ENCODE measurements around the gene AP4M1.

DNA sequence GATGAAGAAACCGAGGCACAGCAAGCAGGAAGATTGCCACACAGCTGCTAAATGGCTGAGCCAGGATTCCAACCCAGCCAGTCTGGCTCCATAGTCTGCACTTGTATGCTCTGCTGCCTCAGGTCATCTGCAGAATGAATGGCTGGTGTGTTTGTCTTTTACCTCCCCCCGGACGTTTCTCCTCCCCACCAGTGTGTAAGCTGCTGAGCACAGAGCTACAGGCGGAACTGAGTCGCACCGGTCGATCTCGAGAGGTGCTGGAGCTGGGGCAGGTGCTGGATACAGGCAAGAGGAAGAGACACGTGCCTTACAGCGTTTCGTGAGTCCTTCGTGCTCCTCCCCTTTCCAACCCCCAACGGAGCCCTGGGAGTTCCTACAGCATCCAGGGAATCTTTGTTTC lies 20.6 kb downstream of the AP4M1 start:
- no peak for TF ChIP-seq OVOL3 (tag by site-specific recombination; IDR thresholded peaks at IDR 0.05)
- TF ChIP-seq, protein P1, sequence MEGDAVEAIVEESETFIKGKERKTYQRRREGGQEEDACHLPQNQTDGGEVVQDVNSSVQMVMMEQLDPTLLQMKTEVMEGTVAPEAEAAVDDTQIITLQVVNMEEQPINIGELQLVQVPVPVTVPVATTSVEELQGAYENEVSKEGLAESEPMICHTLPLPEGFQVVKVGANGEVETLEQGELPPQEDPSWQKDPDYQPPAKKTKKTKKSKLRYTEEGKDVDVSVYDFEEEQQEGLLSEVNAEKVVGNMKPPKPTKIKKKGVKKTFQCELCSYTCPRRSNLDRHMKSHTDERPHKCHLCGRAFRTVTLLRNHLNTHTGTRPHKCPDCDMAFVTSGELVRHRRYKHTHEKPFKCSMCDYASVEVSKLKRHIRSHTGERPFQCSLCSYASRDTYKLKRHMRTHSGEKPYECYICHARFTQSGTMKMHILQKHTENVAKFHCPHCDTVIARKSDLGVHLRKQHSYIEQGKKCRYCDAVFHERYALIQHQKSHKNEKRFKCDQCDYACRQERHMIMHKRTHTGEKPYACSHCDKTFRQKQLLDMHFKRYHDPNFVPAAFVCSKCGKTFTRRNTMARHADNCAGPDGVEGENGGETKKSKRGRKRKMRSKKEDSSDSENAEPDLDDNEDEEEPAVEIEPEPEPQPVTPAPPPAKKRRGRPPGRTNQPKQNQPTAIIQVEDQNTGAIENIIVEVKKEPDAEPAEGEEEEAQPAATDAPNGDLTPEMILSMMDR (tag by site-specific recombination; IDR thresholded peaks at IDR 0.05), result no peak
- no peak for TF ChIP-seq ZNF791 (tag by site-specific recombination; IDR thresholded peaks at IDR 0.05)
- TF ChIP-seq ZNF311 (tag by site-specific recombination; IDR thresholded peaks at IDR 0.05; ENCODE audit: borderline replicate concordance), result no peak
- TF ChIP-seq KLF9 (tag by site-specific recombination; IDR thresholded peaks at IDR 0.05; ENCODE audit: low read depth), result no peak
